Measurements from ENCODE around the gene IGF2BP2.

DNA sequence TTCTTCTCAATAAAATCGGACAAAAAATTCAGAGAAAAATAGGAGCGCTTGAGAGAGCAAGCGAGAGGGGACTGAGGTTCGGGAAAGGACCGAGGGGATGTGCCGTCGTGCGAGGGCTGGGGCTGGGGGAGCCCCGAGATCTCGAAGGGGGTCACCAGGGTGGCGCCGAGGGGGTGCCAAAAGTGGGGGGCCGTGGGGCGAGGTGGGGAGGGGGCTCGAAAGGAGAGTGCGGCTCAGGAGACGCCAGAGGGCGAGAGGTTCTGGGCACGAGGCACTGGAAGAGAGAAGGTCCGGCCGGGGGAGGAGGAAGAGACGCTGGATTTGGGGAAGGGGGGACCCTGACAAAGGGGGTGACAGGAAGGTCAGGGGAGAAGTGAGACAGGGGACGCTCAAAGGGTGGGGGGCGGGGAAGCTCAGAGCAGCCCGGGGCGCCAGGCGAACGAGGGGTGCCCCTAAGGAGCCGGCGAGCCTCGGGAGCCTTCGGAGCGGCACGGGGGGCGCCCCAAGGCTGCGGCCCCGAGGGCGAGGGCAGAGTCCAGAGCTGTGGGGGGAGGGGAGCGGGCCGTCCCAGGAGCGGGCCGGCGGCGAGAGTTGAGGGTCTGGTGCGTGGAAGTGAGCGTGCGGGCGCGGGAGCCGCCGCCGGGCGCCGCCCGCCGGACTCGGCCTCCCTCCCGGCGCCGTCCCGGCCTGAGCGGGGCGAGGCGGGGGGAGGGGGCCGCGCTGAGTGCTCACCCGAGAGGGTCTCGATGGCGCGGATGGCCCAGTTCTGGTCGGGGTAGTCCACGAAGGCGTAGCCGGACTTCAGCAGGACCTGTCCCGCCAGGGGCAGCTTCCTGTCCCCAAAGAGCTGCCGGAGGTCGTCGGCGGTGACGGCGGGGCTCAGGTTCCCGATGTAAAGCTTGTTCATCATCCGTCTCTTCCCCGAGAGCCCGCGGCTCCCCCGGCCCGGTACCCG, 514 bp downstream of the IGF2BP2 start:
- TF ChIP-seq SP2 (CRISPR knock-in tag; IDR thresholded peaks at IDR 0.05), result 0 out of 2 replicates have a peak, but pooled peaks have one; percentile 12
- peak; percentile 56 for TF ChIP-seq PHF8 (CRISPR knock-in tag; IDR thresholded peaks at IDR 0.05)
- no peak for TF ChIP-seq ZNF460 (CRISPR knock-in tag; IDR thresholded peaks at IDR 0.05; ENCODE audit: borderline replicate concordance)
- TF ChIP-seq, protein P1, sequence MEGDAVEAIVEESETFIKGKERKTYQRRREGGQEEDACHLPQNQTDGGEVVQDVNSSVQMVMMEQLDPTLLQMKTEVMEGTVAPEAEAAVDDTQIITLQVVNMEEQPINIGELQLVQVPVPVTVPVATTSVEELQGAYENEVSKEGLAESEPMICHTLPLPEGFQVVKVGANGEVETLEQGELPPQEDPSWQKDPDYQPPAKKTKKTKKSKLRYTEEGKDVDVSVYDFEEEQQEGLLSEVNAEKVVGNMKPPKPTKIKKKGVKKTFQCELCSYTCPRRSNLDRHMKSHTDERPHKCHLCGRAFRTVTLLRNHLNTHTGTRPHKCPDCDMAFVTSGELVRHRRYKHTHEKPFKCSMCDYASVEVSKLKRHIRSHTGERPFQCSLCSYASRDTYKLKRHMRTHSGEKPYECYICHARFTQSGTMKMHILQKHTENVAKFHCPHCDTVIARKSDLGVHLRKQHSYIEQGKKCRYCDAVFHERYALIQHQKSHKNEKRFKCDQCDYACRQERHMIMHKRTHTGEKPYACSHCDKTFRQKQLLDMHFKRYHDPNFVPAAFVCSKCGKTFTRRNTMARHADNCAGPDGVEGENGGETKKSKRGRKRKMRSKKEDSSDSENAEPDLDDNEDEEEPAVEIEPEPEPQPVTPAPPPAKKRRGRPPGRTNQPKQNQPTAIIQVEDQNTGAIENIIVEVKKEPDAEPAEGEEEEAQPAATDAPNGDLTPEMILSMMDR (CRISPR knock-in tag; IDR thresholded peaks at IDR 0.05), result no peak
- TF ChIP-seq FOXK1 (CRISPR knock-in tag; IDR thresholded peaks at IDR 0.05; ENCODE audit: borderline replicate concordance, low read depth), result 0 out of 2 replicates have a peak, but pooled peaks have one; percentile 9
- no peak for TF ChIP-seq ZNF350 (CRISPR knock-in tag; IDR thresholded peaks at IDR 0.05; ENCODE audit: borderline replicate concordance, low read depth)
- no peak for TF ChIP-seq ZC3H13 (CRISPR knock-in tag; IDR thresholded peaks at IDR 0.05)
- no peak for TF ChIP-seq FLYWCH1 (CRISPR knock-in tag; IDR thresholded peaks at IDR 0.05)
- TF ChIP-seq ESRRA (CRISPR knock-in tag; IDR thresholded peaks at IDR 0.05; ENCODE audit: low read depth), result no peak
- TF ChIP-seq, protein P2, sequence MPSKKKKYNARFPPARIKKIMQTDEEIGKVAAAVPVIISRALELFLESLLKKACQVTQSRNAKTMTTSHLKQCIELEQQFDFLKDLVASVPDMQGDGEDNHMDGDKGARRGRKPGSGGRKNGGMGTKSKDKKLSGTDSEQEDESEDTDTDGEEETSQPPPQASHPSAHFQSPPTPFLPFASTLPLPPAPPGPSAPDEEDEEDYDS (CRISPR knock-in tag; IDR thresholded peaks at IDR 0.05), result no peak
- no peak for TF ChIP-seq NFYB (CRISPR knock-in tag; IDR thresholded peaks at IDR 0.05)
- TF ChIP-seq POLR2A (IDR thresholded peaks at IDR 0.05; ENCODE audit: insufficient read depth in 1 of 2, low read depth in 2 of 2, low read length in 2 of 2), result peak; percentile 51 to 81
